GM12878 (cell line): ENCODE measurements around the gene CD27. TPM values are rescaled to one million over a fixed set of nuclear protein-coding genes. Genes with fewer than 3 reads are reported as not detected.

Source experiments
- ATAC-seq: fragments of 200-7000 bp; cut with Tn5 transposase; 3 replicates; pipeline ENCODE4 v1.9.1; 2020; ENCODE audit warnings: mild to moderate bottlenecking, moderate library complexity
- BruUV-seq: library from RNA; stranded (reverse); fragments of 400-500 nt; replicated peaks from 2 replicates; lab custom pipeline; 2021; lab: Mats Ljungman, UMichigan
- CTCF ChIA-PET: fragments of 300-600 bp; sonication (Branson Sonifier 250); formaldehyde crosslinking; extraction: SDS; loops from one replicate; lab custom pipeline; 2021; ENCODE audit warnings: inconsistent platforms; lab: Yijun Ruan, JAX
- POLR2A ChIA-PET: fragments of 350-600 bp; formaldehyde crosslinking; extraction: SDS; loops from one replicate; lab custom pipeline; 2021; ENCODE audit warnings: inconsistent platforms; lab: Charles Lee
- RAD21 ChIA-PET: fragments of 300-600 bp; sonication (Branson Sonifier 250); formaldehyde crosslinking; loops from one replicate; lab custom pipeline; 2023; ENCODE audit warnings: antibody characterized with exemption; ENCODE audit not compliant: unreplicated experiment; lab: Charles Lee
- SMC1A ChIA-PET: fragments of 300-600 bp; sonication (Branson Sonifier 250); formaldehyde crosslinking; loops from one replicate; lab custom pipeline; 2023; ENCODE audit not compliant: unreplicated experiment, uncharacterized antibody; lab: Charles Lee
- DNase-seq: peaks from one replicate; pipeline ENCODE4 v3.0.0-alpha.2; 2011; ENCODE audit warnings: low read depth, low spot score
- FAIRE-seq: peaks from 3 replicates; lab custom pipeline; 2011; peaks lifted over from hg19 to GRCh38; lab: Jason Lieb, UNC
- H2AFZ ChIP-seq: 2 replicates; pipeline ENCODE4 v1.6.0; 2011; ENCODE audit warnings: low read depth, low read length, control low read depth; ENCODE audit not compliant: control insufficient read depth
- H3K27ac ChIP-seq: 2 replicates; pipeline ENCODE4 v1.5.1; 2011; ENCODE audit warnings: control low read depth; ENCODE audit not compliant: control insufficient read depth, insufficient read depth
- H3K27me3 ChIP-seq, 2 experiments: replicated peaks in 1 of 2; 2 replicates each; pipeline versions ENCODE4 v1.6.0 to v1.6.1; 2011; ENCODE audit warnings: low read length in 1 of 2; ENCODE audit not compliant: control insufficient read depth in 2 of 2, insufficient read depth in 2 of 2
- H3K36me3 ChIP-seq, 2 experiments: 2 replicates each; pipeline ENCODE4 v1.5.1; 2011; ENCODE audit warnings: low read length in 1 of 2; ENCODE audit not compliant: control insufficient read depth in 2 of 2, insufficient read depth in 2 of 2
- H3K4me1 ChIP-seq: 2 replicates; pipeline ENCODE4 v1.6.1; 2011; ENCODE audit warnings: mild to moderate bottlenecking, low read length, moderate library complexity, mixed read lengths; ENCODE audit not compliant: control insufficient read depth, insufficient read depth
- H3K4me2 ChIP-seq: 2 replicates; pipeline ENCODE4 v1.6.0; 2011; ENCODE audit warnings: control low read depth; ENCODE audit not compliant: control insufficient read depth, insufficient read depth
- H3K4me3 ChIP-seq: fragments of 200-600 bp; sonication (generic); 2 replicates; pipeline ENCODE4 v1.5.1; 2016
- H3K79me2 ChIP-seq: 2 replicates; pipeline ENCODE4 v1.6.0; 2011; ENCODE audit warnings: low read length; ENCODE audit not compliant: control insufficient read depth, insufficient read depth
- H3K9ac ChIP-seq: 2 replicates; pipeline ENCODE4 v1.8.0; 2011; ENCODE audit warnings: low read length, control low read depth, mixed read lengths; ENCODE audit not compliant: control insufficient read depth, insufficient read depth
- H3K9me3 ChIP-seq: replicated peaks from 3 replicates; pipeline ENCODE4 v1.5.1; 2011; ENCODE audit warnings: mild to moderate bottlenecking, low read length; ENCODE audit not compliant: control insufficient read depth, insufficient read depth
- H4K20me1 ChIP-seq: 2 replicates; pipeline ENCODE4 v1.6.0; 2011; ENCODE audit not compliant: control insufficient read depth, insufficient read depth
- CHD1 ChIP-seq: IDR thresholded peaks from 2 replicates; pipeline ENCODE4 v1.6.1; 2012; ENCODE audit warnings: low read depth, low read length, improper control_type of control experiment
- GATAD2B ChIP-seq: fragments of 450-650 bp; conservative IDR thresholded peaks from 2 replicates; pipeline ENCODE4 v1.6.1; 2017; ENCODE audit warnings: low read depth, mild to moderate bottlenecking, moderate library complexity
- PAX8 ChIP-seq: fragments of 450-650 bp; IDR thresholded peaks from 2 replicates; pipeline ENCODE4 v1.6.1; 2017; ENCODE audit warnings: mild to moderate bottlenecking, moderate library complexity
- PBX3 ChIP-seq: IDR thresholded peaks from 2 replicates; pipeline ENCODE4 v1.6.1; 2011; ENCODE audit warnings: mild to moderate bottlenecking, low read depth, low read length, moderate library complexity; ENCODE audit not compliant: insufficient replicate concordance
- POLR2A ChIP-seq: IDR thresholded peaks from 2 replicates; pipeline ENCODE4 v1.6.1; 2011; ENCODE audit warnings: low read depth, mild to moderate bottlenecking, low read length
- POLR2AphosphoS2 ChIP-seq: IDR thresholded peaks from 2 replicates; pipeline ENCODE4 v1.6.1; 2011; ENCODE audit warnings: low read depth, mild to moderate bottlenecking, low read length, improper control_type of control experiment, moderate library complexity
- POLR2AphosphoS5 ChIP-seq: IDR thresholded peaks from 2 replicates; pipeline ENCODE4 v1.6.1; 2011; ENCODE audit warnings: mild to moderate bottlenecking, low read length, inconsistent platforms
- RB1 ChIP-seq: fragments of 450-650 bp; formaldehyde crosslinking; IDR thresholded peaks from 2 replicates; pipeline ENCODE4 v1.6.1; 2017; ENCODE audit warnings: mild to moderate bottlenecking, borderline replicate concordance
- SREBF1 ChIP-seq: IDR thresholded peaks from 2 replicates; pipeline ENCODE4 v1.6.1; 2012; ENCODE audit warnings: mild to moderate bottlenecking, low read length
- YY1 ChIP-seq: IDR thresholded peaks from 2 replicates; pipeline ENCODE4 v1.6.1; 2011; ENCODE audit warnings: low read depth, mild to moderate bottlenecking, low read length
- ZBED1 ChIP-seq: IDR thresholded peaks from 2 replicates; pipeline ENCODE4 v1.6.1; 2016; ENCODE audit warnings: borderline replicate concordance
- ZNF217 ChIP-seq: fragments of 450-650 bp; IDR thresholded peaks from 2 replicates; pipeline ENCODE4 v1.6.1; 2017; ENCODE audit warnings: antibody characterized with exemption, mild to moderate bottlenecking
- ZNF622 ChIP-seq: fragments of 450-650 bp; IDR thresholded peaks from 2 replicates; pipeline ENCODE4 v1.6.1; 2017; ENCODE audit warnings: mild to moderate bottlenecking, inconsistent platforms
- ZNF687 ChIP-seq: fragments of 450-650 bp; IDR thresholded peaks from 2 replicates; pipeline ENCODE4 v1.6.1; 2017; ENCODE audit warnings: mild to moderate bottlenecking, moderate library complexity
- WGBS: methylation state at CpG from one replicate; pipeline ENCODE4 v1.1.6; 2016; ENCODE audit warnings: low lambda C conversion rate; ENCODE audit not compliant: insufficient replicate concordance, insufficient coverage; ENCODE audit errors: missing lambda C conversion rate; 5-methylcytosine and 5-hydroxymethylcytosine counted together
- in situ Hi-C: fragments of 300-500 bp; cut with MboI; formaldehyde crosslinking; loops from 9 replicates; pipeline ENCODE4 v1.14.3; 2018; ENCODE audit warnings: mixed read lengths
- intact Hi-C: fragments of 100-400 bp; cut with micrococcal nuclease; formaldehyde crosslinking; loops from one replicate; pipeline ENCODE4 v1.14.2; 2022; ENCODE audit not compliant: unreplicated experiment
- polyA plus RNA-seq, 11 experiments: library from polyadenylated mRNA; depleted of rRNA in 4 of 11; unstranded in 6 of 11; stranded (reverse) in 5 of 11; fragments of >200 nt; fragmentation: Nextera tagmentation in 4 of 11; fragmentation: Illumina TruSeq in 1 of 11; extraction: Ambion mirVana in 4 of 11; extraction: Trizol in 1 of 11; gene quantifications; 1 replicate in 1 of 11; 2 replicates in 10 of 11; pipeline versions ENCODE4 v1.2.1 to v1.2.3, GENCODE V29; 2011 to 2016; ENCODE audit warnings: inconsistent platforms in 2 of 11, missing spikeins in 2 of 11, low read depth in 1 of 11
- total RNA-seq, 4 experiments: library from RNA; depleted of rRNA in 3 of 4; stranded (reverse); fragments of >200 nt in 3 of 4; fragmentation: Illumina TruSeq in 1 of 4; extraction: Trizol in 1 of 4; gene quantifications; 2 replicates each; pipeline versions ENCODE4 v1.2.1 to v1.2.3, GENCODE V29; 2013 to 2021
- TF ChIP-seq, protein P1 (sequence below): fragments of 450-650 bp; formaldehyde crosslinking; IDR thresholded peaks from 2 replicates; pipeline ENCODE4 v1.4.0; 2020; ENCODE audit warnings: mild to moderate bottlenecking, moderate library complexity

The CD27 gene
- total and polyA plus RNA-seq, 10 of the 15 experiments (the other 5 are each of a cell fraction or from before 2014, with no cell fraction given), result 4.9 to 184 (median 106) TPM

- no peaks in the 10 kb centered on the region for H4K20me1 ChIP-seq
- H3K4me3 ChIP-seq, result peak overlapping the region; percentile 83
- POLR2A ChIA-PET, result interaction anchor here (2.2 to 17.5 kb wide), 7 partner anchors 8 to 117 kb away, joined by 11 to 384 read pairs (median 40); partner anchors contain the start of genes CD27 and VAMP1
- H3K79me2 ChIP-seq, result peaks cover 54% of the 10 kb centered on the region
- ATAC-seq (peak; percentile 60), DNase-seq (no peak), FAIRE-seq (no peak)
- H3K27me3 ChIP-seq, result no peaks in the 10 kb centered on the region
- intact Hi-C loops (no loop called here), in situ Hi-C loops (no loop called here)
- BruUV-seq, result TSS peak; percentile 63
- H3K9me3 ChIP-seq, result no peaks in the 10 kb centered on the region
- peak overlapping the region; percentile 98 for H3K27ac ChIP-seq
- SMC1A ChIA-PET, result interaction anchor here (0.9 to 6.7 kb wide), 8 partner anchors 8 to 86 kb away, joined by 4 to 90 read pairs (median 20); partner anchors contain the start of genes MRPL51 and VAMP1
- H3K4me2 ChIP-seq, result peak overlapping the region; percentile 99
- H2AFZ ChIP-seq, result no peak overlapping the region
- peak overlapping the region; percentile 92 for H3K9ac ChIP-seq
- H3K36me3 ChIP-seq, result peaks cover 8 to 9% of the 10 kb centered on the region in 2 experiments
- CTCF ChIA-PET, result interaction anchor here (0.6 to 5.3 kb wide), 10 partner anchors 8 to 127 kb away, joined by 3 to 48 read pairs (median 10); partner anchors contain the start of gene CD27
- H3K4me1 ChIP-seq, result peaks cover 30% of the 10 kb centered on the region
- RAD21 ChIA-PET, result interaction anchor here (0.8 to 17.1 kb wide), 7 partner anchors 9 to 123 kb away, joined by 3 to 319 read pairs (median 6); partner anchors contain the start of genes CD27 and VAMP1
- WGBS, result 20% methylated on average over 17 of the region's 17 CpGs
- peak; percentile 4; the same call in 1 of the 2 replicates for TF ChIP-seq GATAD2B
- TF ChIP-seq SREBF1, result no peak
- TF ChIP-seq PAX8, result no peak
- no peak for TF ChIP-seq CHD1
- peak; percentile 83 for TF ChIP-seq POLR2AphosphoS2
- TF ChIP-seq RB1, result no peak
- TF ChIP-seq POLR2A, result peak; percentile 69
- TF ChIP-seq YY1, result 0 out of 2 replicates have a peak, but pooled peaks have one; percentile 6
- TF ChIP-seq POLR2AphosphoS5, result peak; percentile 72; the same call in 1 of the 2 replicates
- peak; percentile 67 for TF ChIP-seq ZNF687
- no peak for TF ChIP-seq ZNF622
- TF ChIP-seq ZNF217, result no peak
- TF ChIP-seq, protein P1, sequence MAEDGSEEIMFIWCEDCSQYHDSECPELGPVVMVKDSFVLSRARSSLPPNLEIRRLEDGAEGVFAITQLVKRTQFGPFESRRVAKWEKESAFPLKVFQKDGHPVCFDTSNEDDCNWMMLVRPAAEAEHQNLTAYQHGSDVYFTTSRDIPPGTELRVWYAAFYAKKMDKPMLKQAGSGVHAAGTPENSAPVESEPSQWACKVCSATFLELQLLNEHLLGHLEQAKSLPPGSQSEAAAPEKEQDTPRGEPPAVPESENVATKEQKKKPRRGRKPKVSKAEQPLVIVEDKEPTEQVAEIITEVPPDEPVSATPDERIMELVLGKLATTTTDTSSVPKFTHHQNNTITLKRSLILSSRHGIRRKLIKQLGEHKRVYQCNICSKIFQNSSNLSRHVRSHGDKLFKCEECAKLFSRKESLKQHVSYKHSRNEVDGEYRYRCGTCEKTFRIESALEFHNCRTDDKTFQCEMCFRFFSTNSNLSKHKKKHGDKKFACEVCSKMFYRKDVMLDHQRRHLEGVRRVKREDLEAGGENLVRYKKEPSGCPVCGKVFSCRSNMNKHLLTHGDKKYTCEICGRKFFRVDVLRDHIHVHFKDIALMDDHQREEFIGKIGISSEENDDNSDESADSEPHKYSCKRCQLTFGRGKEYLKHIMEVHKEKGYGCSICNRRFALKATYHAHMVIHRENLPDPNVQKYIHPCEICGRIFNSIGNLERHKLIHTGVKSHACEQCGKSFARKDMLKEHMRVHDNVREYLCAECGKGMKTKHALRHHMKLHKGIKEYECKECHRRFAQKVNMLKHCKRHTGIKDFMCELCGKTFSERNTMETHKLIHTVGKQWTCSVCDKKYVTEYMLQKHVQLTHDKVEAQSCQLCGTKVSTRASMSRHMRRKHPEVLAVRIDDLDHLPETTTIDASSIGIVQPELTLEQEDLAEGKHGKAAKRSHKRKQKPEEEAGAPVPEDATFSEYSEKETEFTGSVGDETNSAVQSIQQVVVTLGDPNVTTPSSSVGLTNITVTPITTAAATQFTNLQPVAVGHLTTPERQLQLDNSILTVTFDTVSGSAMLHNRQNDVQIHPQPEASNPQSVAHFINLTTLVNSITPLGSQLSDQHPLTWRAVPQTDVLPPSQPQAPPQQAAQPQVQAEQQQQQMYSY (CRISPR knock-in tag), result no peak
- TF ChIP-seq PBX3, result no peak
- TF ChIP-seq ZBED1, result no peak
These were observed 8.3 kb downstream of the CD27 start for GRCh38 chr12:6452944-6453630.
